ENCODE measurements around the gene TRHDE.

The TRHDE gene

GRCh38 chr12:72444125-72444524 is 172.0 kb downstream of the TRHDE start:
- no peak for FAIRE-seq
- DNase-seq (ENCODE audit: low spot score), result no peak

GRCh38 chr12:72444566-72444965 is 172.4 kb downstream of the TRHDE start:
- FAIRE-seq (no peak), DNase-seq (ENCODE audit: low spot score) (no peak)

- DNase-seq (ENCODE audit: low spot score) (no peak), FAIRE-seq (no peak)
Measured at GRCh38 chr12:72448089-72448488, 175.9 kb downstream of the TRHDE start.

GRCh38 chr12:72448805-72449204 is 176.6 kb downstream of the TRHDE start:
- no peak for DNase-seq (ENCODE audit: low spot score)
- no peak for FAIRE-seq

GRCh38 chr12:72453066-72453465 is 180.9 kb downstream of the TRHDE start:
- FAIRE-seq (no peak), DNase-seq (ENCODE audit: low spot score) (no peak)

GRCh38 chr12:72453550-72453949 is 181.4 kb downstream of the TRHDE start:
- FAIRE-seq, result no peak
- no peak for DNase-seq (ENCODE audit: low spot score)

- FAIRE-seq (no peak), DNase-seq (ENCODE audit: low spot score) (no peak)
Measured at GRCh38 chr12:72464471-72464870, 192.3 kb downstream of the TRHDE start.

- FAIRE-seq, result no peak
- DNase-seq (ENCODE audit: low spot score), result no peak
Measured at GRCh38 chr12:72465155-72465554, 193.0 kb downstream of the TRHDE start.

GRCh38 chr12:72465940-72466630 is 193.9 kb downstream of the TRHDE start:
- DNase-seq (ENCODE audit: low spot score), result no peak
- FAIRE-seq, result no peak

GRCh38 chr12:72467985-72468384 is 195.8 kb downstream of the TRHDE start:
- no peak for FAIRE-seq
- DNase-seq (ENCODE audit: low spot score), result no peak

- no peak for FAIRE-seq
Measured at GRCh38 chr12:72468505-72468904, 196.3 kb downstream of the TRHDE start.

GRCh38 chr12:72471806-72472205 is 199.6 kb downstream of the TRHDE start:
- DNase-seq (ENCODE audit: low spot score), result no peak
- FAIRE-seq, result no peak

More at GRCh38 chr12:72468505-72468904, 196.3 kb downstream of the TRHDE start:
- DNase-seq (ENCODE audit: low spot score), result no peak

- no peak for FAIRE-seq
- no peak for DNase-seq (ENCODE audit: low spot score)
Measured at GRCh38 chr12:72472350-72472749, 200.2 kb downstream of the TRHDE start.

- FAIRE-seq, result no peak
Measured at GRCh38 chr12:72476301-72476700, 204.1 kb downstream of the TRHDE start.

GRCh38 chr12:72485017-72485701 is 213.0 kb downstream of the TRHDE start:
- no peak for FAIRE-seq
- DNase-seq (ENCODE audit: low spot score), result no peak

More at GRCh38 chr12:72476301-72476700, 204.1 kb downstream of the TRHDE start:
- no peak for DNase-seq (ENCODE audit: low spot score)

GRCh38 chr12:72491426-72491825 is 219.3 kb downstream of the TRHDE start:
- DNase-seq (ENCODE audit: low spot score) (no peak), FAIRE-seq (no peak)

- DNase-seq (ENCODE audit: low spot score) (no peak), FAIRE-seq (no peak)
Measured at GRCh38 chr12:72493407-72493806, 221.2 kb downstream of the TRHDE start.

- FAIRE-seq (no peak), DNase-seq (ENCODE audit: low spot score) (no peak)
Measured at GRCh38 chr12:72498354-72498753, 226.2 kb downstream of the TRHDE start.

- DNase-seq (ENCODE audit: low spot score), result no peak
- no peak for FAIRE-seq
Measured at GRCh38 chr12:72499244-72499643, 227.1 kb downstream of the TRHDE start.

- DNase-seq (ENCODE audit: low spot score) (no peak), FAIRE-seq (no peak)
Measured at GRCh38 chr12:72502546-72502945, 230.4 kb downstream of the TRHDE start.

GRCh38 chr12:72505227-72505626 is 233.1 kb downstream of the TRHDE start:
- FAIRE-seq, result no peak

GRCh38 chr12:72509891-72510290 is 237.7 kb downstream of the TRHDE start:
- FAIRE-seq, result no peak
- no peak for DNase-seq (ENCODE audit: low spot score)

More at GRCh38 chr12:72505227-72505626, 233.1 kb downstream of the TRHDE start:
- DNase-seq (ENCODE audit: low spot score), result no peak

GRCh38 chr12:72510772-72511171 is 238.6 kb downstream of the TRHDE start:
- no peak for FAIRE-seq
- no peak for DNase-seq (ENCODE audit: low spot score)
